Calu3 (cell line): ENCODE data around the gene MYH6. TPM values are rescaled to one million over a fixed set of nuclear protein-coding genes. Genes with fewer than 3 reads are reported as not detected.

Experiments used
- BruUV-seq: library from RNA; stranded (reverse); fragments of 400-500 nt; replicated peaks from 2 replicates; lab custom pipeline; 2021; lab: Mats Ljungman, UMichigan
- CTCF ChIA-PET: fragments of 300-600 bp; sonication (Branson Sonifier 250); formaldehyde crosslinking; loops from one replicate; lab custom pipeline; 2022; ENCODE audit warnings: antibody characterized with exemption; lab: Charles Lee
- DNase-seq: peaks from one replicate; pipeline ENCODE4 v3.0.0; 2022
- H3K27ac Mint-ChIP-seq: one replicate; pipeline ENCODE4 v1.8.0; 2022; ENCODE audit warnings: mixed read lengths; ENCODE audit not compliant: unreplicated experiment
- H3K27me3 Mint-ChIP-seq: one replicate; pipeline ENCODE4 v1.8.0; 2022; ENCODE audit warnings: mixed read lengths; ENCODE audit not compliant: unreplicated experiment
- H3K36me3 Mint-ChIP-seq: one replicate; pipeline ENCODE4 v1.8.0; 2022; ENCODE audit warnings: mild to moderate bottlenecking, moderate library complexity, mixed read lengths; ENCODE audit not compliant: insufficient read depth, unreplicated experiment
- H3K4me1 Mint-ChIP-seq: one replicate; pipeline ENCODE4 v1.8.0; 2022; ENCODE audit warnings: mild to moderate bottlenecking, low read depth, mixed read lengths; ENCODE audit not compliant: unreplicated experiment
- H3K4me3 Mint-ChIP-seq: one replicate; pipeline ENCODE4 v1.8.0; 2022; ENCODE audit warnings: mild to moderate bottlenecking, low read depth, moderate library complexity, mixed read lengths; ENCODE audit not compliant: unreplicated experiment
- H3K9me3 Mint-ChIP-seq: one replicate; pipeline ENCODE4 v1.8.0; 2022; ENCODE audit warnings: low read depth, mixed read lengths; ENCODE audit not compliant: unreplicated experiment
- intact Hi-C: fragments of 100-400 bp; cut with micrococcal nuclease; formaldehyde crosslinking; loops from one replicate; pipeline ENCODE4 v1.10.0; 2022; ENCODE audit not compliant: unreplicated experiment
- total RNA-seq: library from RNA; stranded (reverse); gene quantifications from 2 replicates; pipeline ENCODE4 v1.2.3, GENCODE V29; 2022
- TF ChIP-seq, protein P1 (sequence below): fragments of 200-600 bp; IDR thresholded peaks from one replicate; pipeline ENCODE4 v1.8.0; 2022; ENCODE audit warnings: antibody characterized with exemption; ENCODE audit not compliant: unreplicated experiment

Gene MYH6
- total RNA-seq, 1 experiment from 2014 or later = not detected

DNA sequence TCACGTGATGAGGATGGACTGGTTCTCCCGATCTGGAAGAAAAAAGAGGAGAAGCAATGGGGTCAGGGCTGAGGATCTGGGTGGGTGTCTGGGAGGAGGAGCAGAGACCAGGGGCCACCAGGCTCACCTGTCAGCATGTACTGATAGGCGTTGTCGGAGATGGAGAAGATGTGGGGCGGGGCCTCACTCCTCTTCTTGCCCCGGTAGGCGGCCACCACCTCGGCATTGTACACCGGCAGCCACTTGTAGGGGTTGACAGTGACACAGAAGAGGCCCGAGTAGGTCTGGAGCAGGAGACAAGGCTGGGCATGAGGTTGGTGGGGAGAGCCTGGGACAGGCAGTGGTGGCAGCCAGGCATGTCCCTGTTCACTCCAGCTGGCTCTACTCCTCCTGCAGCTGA is 3.0 kb downstream of the MYH6 start:
- no peak overlapping the region for H3K27ac Mint-ChIP-seq
- DNase-seq = no peak
- no peaks in the 10 kb centered on the region for H3K4me1 Mint-ChIP-seq
- H3K4me3 Mint-ChIP-seq = no peak overlapping the region
- H3K36me3 Mint-ChIP-seq = no peaks in the 10 kb centered on the region
- intact Hi-C loops = no loop called here
- peaks cover 95% of the 10 kb centered on the region for H3K27me3 Mint-ChIP-seq
- H3K9me3 Mint-ChIP-seq = no peaks in the 10 kb centered on the region
- TF ChIP-seq, protein P1, sequence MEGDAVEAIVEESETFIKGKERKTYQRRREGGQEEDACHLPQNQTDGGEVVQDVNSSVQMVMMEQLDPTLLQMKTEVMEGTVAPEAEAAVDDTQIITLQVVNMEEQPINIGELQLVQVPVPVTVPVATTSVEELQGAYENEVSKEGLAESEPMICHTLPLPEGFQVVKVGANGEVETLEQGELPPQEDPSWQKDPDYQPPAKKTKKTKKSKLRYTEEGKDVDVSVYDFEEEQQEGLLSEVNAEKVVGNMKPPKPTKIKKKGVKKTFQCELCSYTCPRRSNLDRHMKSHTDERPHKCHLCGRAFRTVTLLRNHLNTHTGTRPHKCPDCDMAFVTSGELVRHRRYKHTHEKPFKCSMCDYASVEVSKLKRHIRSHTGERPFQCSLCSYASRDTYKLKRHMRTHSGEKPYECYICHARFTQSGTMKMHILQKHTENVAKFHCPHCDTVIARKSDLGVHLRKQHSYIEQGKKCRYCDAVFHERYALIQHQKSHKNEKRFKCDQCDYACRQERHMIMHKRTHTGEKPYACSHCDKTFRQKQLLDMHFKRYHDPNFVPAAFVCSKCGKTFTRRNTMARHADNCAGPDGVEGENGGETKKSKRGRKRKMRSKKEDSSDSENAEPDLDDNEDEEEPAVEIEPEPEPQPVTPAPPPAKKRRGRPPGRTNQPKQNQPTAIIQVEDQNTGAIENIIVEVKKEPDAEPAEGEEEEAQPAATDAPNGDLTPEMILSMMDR = no peak
- no TSS peak for BruUV-seq
- CTCF ChIA-PET = no interaction called here

DNA sequence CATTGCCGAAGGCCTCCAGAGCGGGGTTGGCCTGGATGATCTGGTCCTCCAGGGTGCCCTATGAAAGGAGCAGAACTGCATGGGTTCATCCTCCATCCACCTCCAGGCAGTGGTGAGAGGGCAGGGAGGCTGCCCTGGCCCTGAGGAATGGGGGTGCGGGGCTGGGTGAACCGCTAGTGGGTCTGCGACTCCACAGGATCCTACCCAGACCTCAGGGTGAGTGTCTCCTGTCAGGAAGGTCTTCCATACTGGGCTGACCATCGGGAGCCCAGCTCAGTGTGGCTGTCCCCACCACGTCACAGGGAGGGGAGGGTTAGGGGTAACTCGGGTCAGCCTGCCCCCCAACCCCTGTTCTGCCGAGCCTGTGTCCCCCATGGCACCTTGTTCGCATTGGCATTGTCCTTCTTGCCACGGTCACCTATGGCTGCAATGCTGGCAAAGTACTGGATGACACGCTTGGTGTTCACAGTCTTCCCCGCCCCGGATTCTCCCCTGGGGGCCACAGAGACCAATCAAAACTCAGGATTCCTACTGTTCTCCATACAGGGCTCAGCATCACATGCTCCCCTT is 3.7 kb downstream of the MYH6 start:
- H3K36me3 Mint-ChIP-seq = no peaks in the 10 kb centered on the region
- H3K4me3 Mint-ChIP-seq = no peak overlapping the region
- H3K9me3 Mint-ChIP-seq = no peaks in the 10 kb centered on the region
- H3K4me1 Mint-ChIP-seq = no peaks in the 10 kb centered on the region
- CTCF ChIA-PET = no interaction called here
- no peak for DNase-seq
- no TSS peak for BruUV-seq
- TF ChIP-seq, protein P1 = no peak
- no peak overlapping the region for H3K27ac Mint-ChIP-seq
- intact Hi-C loops = no loop called here
- H3K27me3 Mint-ChIP-seq = peaks cover 95% of the 10 kb centered on the region

DNA sequence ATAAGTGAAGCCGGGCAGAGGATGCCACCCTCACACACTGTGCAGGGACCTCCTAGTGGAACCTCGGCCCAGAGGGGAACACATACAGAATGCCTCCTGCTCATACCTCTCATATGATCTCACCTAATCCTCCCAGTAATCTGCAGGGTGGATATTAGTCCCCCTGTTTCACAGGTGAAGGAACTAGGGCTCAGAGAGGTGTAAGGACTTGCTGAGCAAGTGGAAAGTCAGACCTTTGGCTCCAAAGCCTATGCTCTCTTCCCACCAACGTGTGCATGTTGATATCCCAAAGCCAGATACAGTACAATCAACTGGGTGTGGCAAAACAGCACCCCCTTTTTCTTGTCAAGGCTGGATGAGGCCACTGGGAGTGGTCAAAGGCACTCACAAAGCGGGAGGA is 4.2 kb downstream of the MYH6 start:
- no TSS peak for BruUV-seq
- CTCF ChIA-PET = no interaction called here
- H3K4me3 Mint-ChIP-seq = no peak overlapping the region

DNA sequence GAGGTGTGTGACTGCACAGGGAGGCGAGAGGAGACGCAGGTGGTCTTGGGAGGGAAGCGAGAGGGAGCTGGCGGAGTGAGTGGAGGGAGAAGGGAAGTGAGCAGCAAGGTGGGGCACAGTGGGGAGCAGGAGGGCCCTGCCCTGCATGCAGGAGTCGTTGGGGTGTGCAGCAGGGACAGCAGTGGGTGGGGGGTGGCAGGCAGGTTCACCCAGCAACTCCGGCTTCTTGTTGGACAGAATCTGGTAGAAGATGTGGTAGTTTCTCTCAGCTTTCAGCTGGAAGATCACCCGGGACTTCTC is 5.0 kb downstream of the MYH6 start:
- no TSS peak for BruUV-seq

More for the DNA sequence above, 4.2 kb downstream of the MYH6 start:
- intact Hi-C loops = no loop called here
- Mint-ChIP-seq H3K9me3 (no peaks in the 10 kb centered on the region), H3K36me3 (no peaks in the 10 kb centered on the region), H3K4me1 (no peaks in the 10 kb centered on the region), H3K27me3 (peaks cover 95% of the 10 kb centered on the region), H3K27ac (no peak overlapping the region)
- TF ChIP-seq, protein P1 = no peak
- DNase-seq = no peak

More for the DNA sequence above, 5.0 kb downstream of the MYH6 start:
- Mint-ChIP-seq H3K4me1 (no peaks in the 10 kb centered on the region), H3K36me3 (no peaks in the 10 kb centered on the region), H3K27me3 (peaks cover 95% of the 10 kb centered on the region), H3K9me3 (no peaks in the 10 kb centered on the region), H3K27ac (no peak overlapping the region), H3K4me3 (no peak overlapping the region)
- no peak for DNase-seq
- intact Hi-C loops = no loop called here
- TF ChIP-seq, protein P1 = no peak
- CTCF ChIA-PET = no interaction called here
